Spinal cord (tissue), 4 donors: Measurements from ENCODE around the gene ESAM. TPM values are rescaled to one million over a fixed set of nuclear protein-coding genes. Genes with fewer than 3 reads are reported as not detected.

Experiments
- polyA plus RNA-seq, 2 donors: library from polyadenylated mRNA; unstranded; fragments of 120-200 nt; gene quantifications; one replicate each; pipeline ENCODE4 v1.2.1, GENCODE V29; 2013; ENCODE audit not compliant: insufficient read length in 2 of 2
- total RNA-seq, 2 donors: library from RNA; depleted of rRNA in 1 of 2; stranded (reverse); fragments of 120-200 nt in 1 of 2; fragments of >200 nt in 1 of 2; gene quantifications; one replicate each; pipeline versions ENCODE4 v1.2.3 to v1.2.4, GENCODE V29; 2013 to 2014

ESAM gene
- total and polyA plus RNA-seq, 4 donors: 9.5 to 43.1 (median 30.7) TPM

Other genes starting within 250 kb of the ESAM start
- gene OR8B12, start 218.6 kb downstream of the ESAM start, total RNA-seq: not detected
- not detected for gene OR8B12, start 218.6 kb downstream of the ESAM start, polyA plus RNA-seq
- not detected for gene OR8A1, start 192.3 kb downstream of the ESAM start, total RNA-seq
- gene OR8A1, start 192.3 kb downstream of the ESAM start, polyA plus RNA-seq: under 1 TPM in 1 of 2 donors, not detected in 1; 0.03 TPM
- under 1 TPM in 1 of 2 donors, not detected in 1; 0.11 TPM for gene PANX3, start 150.9 kb downstream of the ESAM start, total RNA-seq
- not detected for gene PANX3, start 150.9 kb downstream of the ESAM start, polyA plus RNA-seq
- 10 to 100 TPM; 26.5 to 38.4 TPM for gene TBRG1, start 139.4 kb downstream of the ESAM start, total RNA-seq
- 10 to 100 TPM; 48.6 to 52.0 TPM for gene TBRG1, start 139.4 kb downstream of the ESAM start, polyA plus RNA-seq
- 10 to 100 TPM; 17.0 to 31.1 TPM for gene SIAE, start 88.6 kb downstream of the ESAM start, total RNA-seq
- 10 to 100 TPM; 29.9 to 30.3 TPM for gene SIAE, start 88.6 kb downstream of the ESAM start, polyA plus RNA-seq
- gene SPA17, start 88.4 kb downstream of the ESAM start, total RNA-seq: 10 to 100 TPM in 1 of 2 donors, 1 to 10 TPM in 1; 7.7 to 29.6 TPM
- 10 to 100 TPM; 16.6 to 23.8 TPM for gene SPA17, start 88.4 kb downstream of the ESAM start, polyA plus RNA-seq
- 1 to 10 TPM; 1.5 to 1.8 TPM for gene NRGN, start 22.3 kb downstream of the ESAM start, total RNA-seq
- 10 to 100 TPM; 31.4 to 33.3 TPM for gene NRGN, start 22.3 kb downstream of the ESAM start, polyA plus RNA-seq
- 1 to 10 TPM in 1 of 2 donors, under 1 TPM in 1; 0.20 to 1.3 TPM for gene VSIG2, start 10.0 kb downstream of the ESAM start, total RNA-seq
- 1 to 10 TPM; 1.2 to 2.3 TPM for gene VSIG2, start 10.0 kb downstream of the ESAM start, polyA plus RNA-seq
- gene MSANTD2, start 38.1 kb upstream of the ESAM start, total RNA-seq: 10 to 100 TPM; 17.8 to 21.0 TPM
- 10 to 100 TPM; 24.1 to 28.4 TPM for gene MSANTD2, start 38.1 kb upstream of the ESAM start, polyA plus RNA-seq
- 10 to 100 TPM; 14.8 to 42.6 TPM for gene ROBO3, start 103.1 kb upstream of the ESAM start, total RNA-seq
- gene ROBO3, start 103.1 kb upstream of the ESAM start, polyA plus RNA-seq: 10 to 100 TPM; 75.6 to 81.5 TPM
- 10 to 100 TPM in 1 of 2 donors, 1 to 10 TPM in 1; 6.5 to 14.3 TPM for gene ROBO4, start 135.6 kb upstream of the ESAM start, total RNA-seq
- gene ROBO4, start 135.6 kb upstream of the ESAM start, polyA plus RNA-seq: 10 to 100 TPM; 22.7 to 23.6 TPM
- gene HEPN1, start 157.0 kb upstream of the ESAM start, total RNA-seq: not detected
- gene HEPN1, start 157.0 kb upstream of the ESAM start, polyA plus RNA-seq: 10 to 100 TPM; 48.4 to 68.9 TPM
- gene HEPACAM, start 173.8 kb upstream of the ESAM start, total RNA-seq: 10 to 100 TPM; 31.1 to 62.8 TPM
- gene HEPACAM, start 173.8 kb upstream of the ESAM start, polyA plus RNA-seq: 100 to 1,000 TPM; 101 to 129 TPM
- 1 to 10 TPM; 4.4 to 4.6 TPM for gene CCDC15, start 191.9 kb upstream of the ESAM start, total RNA-seq
- gene CCDC15, start 191.9 kb upstream of the ESAM start, polyA plus RNA-seq: 1 to 10 TPM; 2.6 to 3.1 TPM